ENCODE data around the gene ADGRV1.

Gene ADGRV1

GRCh38 chr5:91136271-91136670, 577.7 kb downstream of the ADGRV1 start:
- TF ChIP-seq, protein P1, sequence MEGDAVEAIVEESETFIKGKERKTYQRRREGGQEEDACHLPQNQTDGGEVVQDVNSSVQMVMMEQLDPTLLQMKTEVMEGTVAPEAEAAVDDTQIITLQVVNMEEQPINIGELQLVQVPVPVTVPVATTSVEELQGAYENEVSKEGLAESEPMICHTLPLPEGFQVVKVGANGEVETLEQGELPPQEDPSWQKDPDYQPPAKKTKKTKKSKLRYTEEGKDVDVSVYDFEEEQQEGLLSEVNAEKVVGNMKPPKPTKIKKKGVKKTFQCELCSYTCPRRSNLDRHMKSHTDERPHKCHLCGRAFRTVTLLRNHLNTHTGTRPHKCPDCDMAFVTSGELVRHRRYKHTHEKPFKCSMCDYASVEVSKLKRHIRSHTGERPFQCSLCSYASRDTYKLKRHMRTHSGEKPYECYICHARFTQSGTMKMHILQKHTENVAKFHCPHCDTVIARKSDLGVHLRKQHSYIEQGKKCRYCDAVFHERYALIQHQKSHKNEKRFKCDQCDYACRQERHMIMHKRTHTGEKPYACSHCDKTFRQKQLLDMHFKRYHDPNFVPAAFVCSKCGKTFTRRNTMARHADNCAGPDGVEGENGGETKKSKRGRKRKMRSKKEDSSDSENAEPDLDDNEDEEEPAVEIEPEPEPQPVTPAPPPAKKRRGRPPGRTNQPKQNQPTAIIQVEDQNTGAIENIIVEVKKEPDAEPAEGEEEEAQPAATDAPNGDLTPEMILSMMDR (IDR thresholded peaks at IDR 0.05; ENCODE audit: extremely low read depth, insufficient read depth, missing control alignments) = no peak
- in situ Hi-C loops (cut with MboI; ENCODE audit: low pct_unique_long_range_greater_than_20kb, low sequenced_read_pairs, unreplicated experiment) = no loop called here
- DNase-seq (ENCODE audit: low spot score) = no peak

DNA sequence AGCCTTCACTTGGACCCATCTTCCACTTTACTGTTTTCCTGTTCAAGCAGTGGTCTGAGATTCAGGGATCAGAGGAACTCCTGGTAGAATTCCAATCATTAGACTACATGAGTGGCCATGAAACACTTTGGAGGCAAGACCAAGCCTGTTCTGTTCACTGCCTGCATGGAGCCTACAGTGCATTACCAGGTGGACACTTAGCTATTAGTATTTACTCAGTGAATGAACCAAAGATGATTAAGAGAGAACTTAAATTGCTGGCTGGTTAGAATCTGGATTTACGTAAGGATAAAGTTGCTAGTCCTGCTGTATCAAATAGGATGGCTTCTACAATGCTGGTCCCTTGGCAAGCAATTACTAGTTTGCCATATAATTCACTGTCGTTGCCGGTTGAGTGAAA, 579.0 kb downstream of the ADGRV1 start:
- TF ChIP-seq, protein P1 (IDR thresholded peaks at IDR 0.05; ENCODE audit: extremely low read depth, insufficient read depth, missing control alignments) = no peak
- in situ Hi-C loops (cut with MboI; ENCODE audit: low pct_unique_long_range_greater_than_20kb, low sequenced_read_pairs, unreplicated experiment) = no loop called here
- DNase-seq (ENCODE audit: low spot score) = no peak

DNA sequence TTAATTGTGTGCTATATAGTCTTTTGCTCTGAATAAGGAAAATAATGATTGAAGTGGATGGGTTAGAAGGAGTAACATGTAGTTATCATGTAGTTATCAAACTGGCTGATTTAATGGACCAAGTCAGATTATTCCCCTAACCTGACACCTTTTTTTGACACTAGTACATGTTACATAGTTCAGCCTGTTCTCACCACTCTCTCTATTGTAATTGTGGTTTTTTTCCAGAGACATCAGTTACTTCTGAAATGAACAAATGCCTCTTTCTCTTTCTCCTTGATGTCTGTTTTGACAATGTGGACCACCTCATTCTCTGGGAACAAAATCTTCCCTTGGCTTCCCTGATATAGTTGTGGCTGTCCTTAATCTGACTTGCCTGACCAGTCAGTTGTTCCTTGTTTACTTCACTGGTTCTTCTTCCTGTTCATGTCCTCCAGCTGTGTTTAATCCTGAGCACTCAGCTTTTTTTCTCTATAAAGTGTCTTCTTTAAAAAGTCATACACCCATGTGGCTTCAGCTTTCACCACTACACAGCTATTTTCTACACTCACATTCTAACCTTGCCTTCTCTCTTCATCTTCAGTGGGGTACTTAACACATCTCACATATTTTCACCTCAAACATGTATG, 581.1 kb downstream of the ADGRV1 start:
- no peak for DNase-seq (ENCODE audit: low spot score)
- TF ChIP-seq, protein P1 (IDR thresholded peaks at IDR 0.05; ENCODE audit: extremely low read depth, insufficient read depth, missing control alignments) = no peak
- in situ Hi-C loops (cut with MboI; ENCODE audit: low pct_unique_long_range_greater_than_20kb, low sequenced_read_pairs, unreplicated experiment) = no loop called here

DNA sequence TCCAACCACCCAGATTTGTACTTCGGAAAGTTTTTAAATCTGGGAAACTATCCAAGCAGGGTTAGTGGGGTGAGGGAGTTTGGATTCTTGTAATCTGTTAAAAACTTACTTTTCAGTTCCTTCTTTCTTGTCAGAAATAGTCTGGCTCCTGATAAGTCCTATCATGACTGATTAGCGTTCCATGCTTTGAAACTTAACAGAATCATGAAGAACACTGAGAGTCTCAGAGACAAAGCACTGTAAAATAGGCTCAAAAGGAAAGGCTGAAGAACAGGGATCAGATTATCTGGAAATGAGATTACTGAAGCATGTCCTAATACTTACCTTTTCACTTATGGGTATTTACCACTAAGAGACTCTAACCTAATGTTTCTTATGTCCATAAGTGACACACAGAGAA, 582.1 kb downstream of the ADGRV1 start:
- TF ChIP-seq, protein P1 (IDR thresholded peaks at IDR 0.05; ENCODE audit: extremely low read depth, insufficient read depth, missing control alignments) = no peak
- in situ Hi-C loops (cut with MboI; ENCODE audit: low pct_unique_long_range_greater_than_20kb, low sequenced_read_pairs, unreplicated experiment) = no loop called here
- DNase-seq (ENCODE audit: low spot score) = no peak

DNA sequence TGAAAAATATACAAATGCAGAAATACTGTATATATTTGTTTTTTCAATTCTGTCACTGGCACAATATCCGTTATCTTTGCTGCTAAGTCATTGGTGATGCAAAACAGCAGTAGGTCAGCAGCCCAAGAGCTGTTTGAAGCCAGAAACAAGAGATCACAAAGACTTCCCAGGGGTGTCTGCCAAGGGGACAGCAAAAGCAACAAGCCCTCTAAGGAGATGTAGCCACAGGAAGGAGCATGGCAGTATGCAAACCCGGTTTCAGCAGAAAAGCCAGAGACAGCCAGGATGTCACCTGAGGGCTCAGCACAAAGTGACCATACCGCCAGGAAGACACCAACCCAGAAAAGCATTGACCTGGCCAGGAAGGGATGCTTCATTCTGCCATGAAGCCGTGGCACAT, 583.0 kb downstream of the ADGRV1 start:
- in situ Hi-C loops (cut with MboI; ENCODE audit: low pct_unique_long_range_greater_than_20kb, low sequenced_read_pairs, unreplicated experiment) = no loop called here
- TF ChIP-seq, protein P1 (IDR thresholded peaks at IDR 0.05; ENCODE audit: extremely low read depth, insufficient read depth, missing control alignments) = no peak
- DNase-seq (ENCODE audit: low spot score) = no peak

GRCh38 chr5:91142386-91142785, 583.8 kb downstream of the ADGRV1 start:
- TF ChIP-seq, protein P1 (IDR thresholded peaks at IDR 0.05; ENCODE audit: extremely low read depth, insufficient read depth, missing control alignments) = no peak
- no peak for DNase-seq (ENCODE audit: low spot score)

More at GRCh38 chr5:91142386-91142785, 583.8 kb downstream of the ADGRV1 start:
- in situ Hi-C loops (cut with MboI; ENCODE audit: low pct_unique_long_range_greater_than_20kb, low sequenced_read_pairs, unreplicated experiment) = no loop called here
